B cell (primary cell): ENCODE data around the gene LNPK.
"Not testable (repeated sequence)": the region's sequence is repeated elsewhere in the genome, so short reads cannot be mapped to it uniquely, and the experiment has no call there.

Source experiments
- CTCF ChIP-seq: fragments of 200-600 bp; IDR thresholded peaks from one replicate; pipeline ENCODE4 v1.8.0; 2022; ENCODE audit warnings: antibody characterized with exemption, mild to moderate bottlenecking
- EZH2 ChIP-seq: IDR thresholded peaks from 2 replicates; pipeline ENCODE4 v1.6.1; 2012; ENCODE audit warnings: borderline replicate concordance, low read depth, mild to moderate bottlenecking, moderate library complexity, low read length; ENCODE audit not compliant: insufficient read depth, poor library complexity, severe bottlenecking

- TF ChIP-seq CTCF, EZH2: not testable (repeated sequence)
These were observed 106.1 kb downstream of the LNPK start for GRCh38 chr2:175895957-175896356.
